Kidney (tissue), 14 donors: ENCODE data around the gene CCNL2. TPM values are rescaled to one million over a fixed set of nuclear protein-coding genes. Genes with fewer than 3 reads are reported as not detected.

Experiments used
- DNase-seq, 5 donors: peaks; one replicate each; pipeline ENCODE4 v3.0.0-alpha.2; 2013 to 2020
- FAIRE-seq: peaks from 2 replicates; lab custom pipeline; 2012; peaks lifted over from hg19 to GRCh38; lab: Jason Lieb, UNC
- H3K27ac ChIP-seq, 2 donors: one replicate each; pipeline ENCODE4 v1.7.0; 2013; ENCODE audit warnings: low read depth in 2 of 2, low read length in 2 of 2, inconsistent platforms in 1 of 2
- H3K27me3 ChIP-seq: one replicate; pipeline ENCODE4 v1.7.1; 2013; ENCODE audit warnings: low read length, inconsistent platforms; ENCODE audit not compliant: control insufficient read depth, insufficient read depth
- H3K36me3 ChIP-seq, 3 donors: one replicate each; pipeline versions ENCODE4 v1.7.0 to v1.7.1; 2013; ENCODE audit warnings: low read length in 3 of 3, control low read depth in 1 of 3, inconsistent platforms in 1 of 3; ENCODE audit not compliant: insufficient read depth in 3 of 3, control insufficient read depth in 2 of 3
- H3K4me1 ChIP-seq, 3 donors: one replicate each; pipeline versions ENCODE4 v1.7.0 to v1.7.1; 2013; ENCODE audit warnings: low read length in 3 of 3, inconsistent platforms in 1 of 3, low read depth in 1 of 3; ENCODE audit not compliant: control insufficient read depth in 2 of 3, insufficient read depth in 2 of 3
- H3K4me3 ChIP-seq, 3 donors: one replicate each; pipeline versions ENCODE4 v1.7.0 to v1.8.1; 2013; ENCODE audit warnings: low read length in 3 of 3, control low read depth in 1 of 3, inconsistent platforms in 1 of 3
- H3K9ac ChIP-seq, 3 donors: one replicate each; pipeline versions ENCODE4 v1.7.0 to v1.7.1; 2013; ENCODE audit warnings: low read length in 3 of 3, control low read depth in 1 of 3, inconsistent platforms in 1 of 3
- H3K9me3 ChIP-seq, 3 donors: one replicate each; pipeline versions ENCODE4 v1.7.0 to v1.7.1; 2013; ENCODE audit warnings: low read length in 3 of 3, control low read depth in 1 of 3, inconsistent platforms in 1 of 3; ENCODE audit not compliant: control insufficient read depth in 2 of 3, insufficient read depth in 1 of 3
- intact Hi-C: fragments of 100-400 bp; cut with DNase I; formaldehyde crosslinking; loops from one replicate; pipeline ENCODE4 v1.11.1; 2022
- polyA plus RNA-seq: library from polyadenylated mRNA; stranded (reverse); fragments of 350-450 nt; fragmentation: Illumina TruSeq; extraction: RNeasy Lipid Tissue Mini Kit (QIAGEN cat#74804); gene quantifications from one replicate; pipeline ENCODE4 v1.2.3, GENCODE V29; 2014; ENCODE audit warnings: low read depth, low replicate concordance; ENCODE audit not compliant: insufficient read depth
- total RNA-seq: library from RNA; stranded (reverse); fragmentation: NEBNext Ultra II Directional; extraction: Animal tissue kit (Norgen Biotek cat#: 25700); gene quantifications from one replicate; pipeline ENCODE4 v1.2.1, GENCODE V29; 2021
- TF ChIP-seq, protein P1 (sequence below): IDR thresholded peaks from 3 replicates; pipeline ENCODE4 v1.5.1; 2012; ENCODE audit warnings: mild to moderate bottlenecking, moderate library complexity, borderline replicate concordance; ENCODE audit not compliant: insufficient read depth; ENCODE audit errors: extremely low read depth
- donor health status: control.
- donor health status: control.
- donor health status: control.
- donor health status: control.
- donor health status: control.
- donor health status: DM: yes; HTN: yes; CAD: no.
- donor health status: Normal renal cell carcinoma (clear cell type).

CCNL2 gene
- total and polyA plus RNA-seq, 2 donors from 2014 or later, result 72.0 to 199 TPM

DNA sequence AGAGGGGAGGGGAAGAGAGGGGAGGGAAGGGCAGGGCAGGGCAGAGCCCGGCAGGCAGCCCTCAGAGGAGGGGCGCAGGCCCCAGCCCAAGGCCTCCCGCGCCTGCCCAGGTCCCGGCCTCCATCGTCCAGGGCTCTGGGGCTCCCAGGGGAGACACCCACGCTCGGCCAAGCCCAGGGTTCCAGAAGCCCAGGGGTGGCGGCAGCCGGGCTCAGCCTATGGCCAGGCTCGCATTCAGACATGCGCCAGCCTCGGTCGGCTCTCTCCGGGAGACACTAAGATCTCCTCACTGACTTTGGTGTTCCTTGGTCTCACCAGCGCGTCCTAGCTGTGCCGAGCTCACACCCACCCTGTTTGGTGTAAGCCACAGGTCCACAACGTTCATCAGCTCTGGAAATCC, 29.0 kb upstream of the CCNL2 start:
- H3K27me3 ChIP-seq, result no peaks in the 10 kb centered on the region
- H3K4me1 ChIP-seq, result peaks cover 0 to 13% (median 0%) of the 10 kb centered on the region in 3 donors
- intact Hi-C loops, result no loop called here
- H3K36me3 ChIP-seq, result no peaks in the 10 kb centered on the region
- FAIRE-seq, result no peak
- peak in 1 of 5 donors; percentile 65 for DNase-seq
- H3K27ac ChIP-seq, result no peak overlapping the region
- H3K9ac ChIP-seq, result no peak overlapping the region
- H3K9me3 ChIP-seq, result no peaks in the 10 kb centered on the region
- TF ChIP-seq, protein P1, sequence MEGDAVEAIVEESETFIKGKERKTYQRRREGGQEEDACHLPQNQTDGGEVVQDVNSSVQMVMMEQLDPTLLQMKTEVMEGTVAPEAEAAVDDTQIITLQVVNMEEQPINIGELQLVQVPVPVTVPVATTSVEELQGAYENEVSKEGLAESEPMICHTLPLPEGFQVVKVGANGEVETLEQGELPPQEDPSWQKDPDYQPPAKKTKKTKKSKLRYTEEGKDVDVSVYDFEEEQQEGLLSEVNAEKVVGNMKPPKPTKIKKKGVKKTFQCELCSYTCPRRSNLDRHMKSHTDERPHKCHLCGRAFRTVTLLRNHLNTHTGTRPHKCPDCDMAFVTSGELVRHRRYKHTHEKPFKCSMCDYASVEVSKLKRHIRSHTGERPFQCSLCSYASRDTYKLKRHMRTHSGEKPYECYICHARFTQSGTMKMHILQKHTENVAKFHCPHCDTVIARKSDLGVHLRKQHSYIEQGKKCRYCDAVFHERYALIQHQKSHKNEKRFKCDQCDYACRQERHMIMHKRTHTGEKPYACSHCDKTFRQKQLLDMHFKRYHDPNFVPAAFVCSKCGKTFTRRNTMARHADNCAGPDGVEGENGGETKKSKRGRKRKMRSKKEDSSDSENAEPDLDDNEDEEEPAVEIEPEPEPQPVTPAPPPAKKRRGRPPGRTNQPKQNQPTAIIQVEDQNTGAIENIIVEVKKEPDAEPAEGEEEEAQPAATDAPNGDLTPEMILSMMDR, result no peak
- H3K4me3 ChIP-seq, result no peak overlapping the region

DNA sequence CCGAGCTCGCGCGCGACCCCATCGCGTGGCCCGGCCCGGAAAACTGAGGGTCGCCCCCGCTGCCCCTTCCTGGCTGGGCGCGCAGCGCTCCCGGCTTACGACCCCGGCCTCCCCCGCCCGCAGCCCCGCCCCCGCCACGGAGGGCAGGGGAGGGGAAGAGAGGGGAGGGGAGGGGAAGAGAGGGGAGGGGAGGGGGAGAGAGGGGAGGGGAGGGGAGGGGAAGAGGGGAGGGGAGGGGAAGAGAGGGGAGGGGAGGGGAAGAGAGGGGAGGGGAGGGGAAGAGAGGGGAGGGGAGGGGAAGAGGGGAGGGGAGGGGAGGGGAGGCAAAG, 28.6 kb upstream of the CCNL2 start:
- Histone ChIP-seq H3K4me1 (peaks cover 0 to 10% (median 0%) of the 10 kb centered on the region in 3 donors), H3K27ac (no peak overlapping the region), H3K9ac (no peak overlapping the region), H3K4me3 (no peak overlapping the region), H3K9me3 (no peaks in the 10 kb centered on the region), H3K36me3 (no peaks in the 10 kb centered on the region), H3K27me3 (no peaks in the 10 kb centered on the region)
- FAIRE-seq (no peak), DNase-seq (peak in 1 of 5 donors; percentile 73)
- intact Hi-C loops, result no loop called here
- TF ChIP-seq, protein P1, result no peak

DNA sequence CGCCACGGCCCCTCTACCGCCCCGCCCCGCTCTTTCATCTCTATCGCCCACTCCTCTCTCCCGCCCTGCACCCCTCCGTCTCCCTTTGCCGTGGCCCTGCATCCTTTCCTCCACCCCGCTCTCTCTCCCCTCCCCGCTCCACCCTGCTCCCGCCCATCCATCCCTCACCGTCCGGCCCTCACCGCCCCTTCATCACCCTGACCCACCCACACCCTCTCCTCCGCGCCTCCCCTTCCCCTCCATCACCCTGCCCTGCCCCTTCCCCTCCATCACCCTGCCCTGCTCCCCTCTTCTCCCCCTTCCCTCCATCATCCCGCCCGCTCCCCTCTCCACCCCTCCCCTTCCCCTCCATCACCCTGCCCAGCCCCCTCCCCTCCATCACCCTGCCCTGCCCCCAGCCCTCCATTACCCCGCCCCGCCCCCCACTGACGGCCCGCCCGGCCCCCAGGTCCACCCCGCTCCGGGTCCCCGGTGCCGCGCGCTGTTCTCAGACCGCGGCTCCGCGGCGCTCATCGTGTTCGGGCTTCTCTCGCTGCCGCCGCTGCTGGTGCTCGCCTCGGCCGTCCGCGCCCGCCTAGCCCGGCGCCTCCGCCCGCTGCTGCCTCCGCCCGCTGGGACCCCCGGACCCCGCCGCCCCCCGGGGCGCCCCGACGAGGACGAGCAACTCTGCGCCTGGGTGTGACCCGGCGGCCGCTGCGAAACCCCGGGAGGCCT, 28.1 kb upstream of the CCNL2 start:
- intact Hi-C loops, result no loop called here
- H3K4me1 ChIP-seq, result peaks cover 0 to 10% (median 0%) of the 10 kb centered on the region in 3 donors
- FAIRE-seq (no peak), DNase-seq (peak in 4 of 5 donors; percentile 35 to 93 (median 68))
- no peak overlapping the region for H3K4me3 ChIP-seq
- H3K27me3 ChIP-seq, result no peaks in the 10 kb centered on the region
- no peak overlapping the region for H3K9ac ChIP-seq
- no peak overlapping the region for H3K27ac ChIP-seq
- no peaks in the 10 kb centered on the region for H3K9me3 ChIP-seq
- no peaks in the 10 kb centered on the region for H3K36me3 ChIP-seq
- TF ChIP-seq, protein P1, result no peak
